HepG2 (cell line): ENCODE results near the gene YJEFN3. TPM values are rescaled to one million over a fixed set of nuclear protein-coding genes. Genes with fewer than 3 reads are reported as not detected.
A peak's percentile ranks its signal among the peaks of the same experiment; 100 is the strongest.

ENCODE experiments used
- ATF7 ChIP-seq, 2 experiments: fragments of 450-650 bp in 1 of 2; sonication (generic) in 1 of 2; formaldehyde crosslinking in 1 of 2; IDR thresholded peaks; 2 replicates each; pipeline versions ENCODE4 v1.4.0 to v1.6.1; 2016 to 2020; ENCODE audit warnings: antibody characterized with exemption in 1 of 2, mild to moderate bottlenecking in 1 of 2, missing genetic modification reagents in 1 of 2
- ELF3 ChIP-seq: IDR thresholded peaks from 2 replicates; pipeline ENCODE4 v1.6.1; 2016; ENCODE audit warnings: missing genetic modification reagents, missing compliant biosample characterization
- FIP1L1 ChIP-seq: fragments of 200-400 bp; formaldehyde crosslinking; IDR thresholded peaks from 2 replicates; pipeline ENCODE4 v1.6.1; 2018; ENCODE audit warnings: low read depth, mild to moderate bottlenecking, low read length, moderate library complexity, borderline replicate concordance; ENCODE audit not compliant: insufficient read depth
- GZF1 ChIP-seq: sonication (generic); formaldehyde crosslinking; IDR thresholded peaks from 2 replicates; pipeline ENCODE4 v1.5.1; 2020; ENCODE audit warnings: mild to moderate bottlenecking, missing genetic modification reagents
- IKZF1 ChIP-seq: fragments of 450-650 bp; IDR thresholded peaks from 2 replicates; pipeline ENCODE4 v1.7.1; 2016
- KLF16 ChIP-seq, 2 experiments: sonication (generic) in 1 of 2; formaldehyde crosslinking in 1 of 2; IDR thresholded peaks; 2 replicates each; pipeline versions ENCODE4 v1.6.1 to v1.8.0; 2016 to 2023; ENCODE audit warnings: missing genetic modification reagents in 2 of 2, missing compliant biosample characterization in 1 of 2
- MXD4 ChIP-seq: IDR thresholded peaks from 2 replicates; pipeline ENCODE4 v1.6.1; 2016; ENCODE audit warnings: mild to moderate bottlenecking, missing biosample characterization, missing genetic modification reagents
- MZF1 ChIP-seq: sonication (generic); formaldehyde crosslinking; IDR thresholded peaks from 2 replicates; pipeline ENCODE4 v1.8.1; 2023; ENCODE audit warnings: mild to moderate bottlenecking, missing genetic modification reagents, borderline replicate concordance
- NCOA2 ChIP-seq: sonication (generic); formaldehyde crosslinking; IDR thresholded peaks from 2 replicates; pipeline ENCODE4 v1.8.0; 2022; ENCODE audit warnings: inconsistent platforms
- NFAT5 ChIP-seq: sonication (generic); formaldehyde crosslinking; IDR thresholded peaks from 2 replicates; pipeline ENCODE4 v1.4.0; 2020; ENCODE audit warnings: missing genetic modification reagents
- NRL ChIP-seq: sonication (generic); formaldehyde crosslinking; IDR thresholded peaks from 2 replicates; pipeline ENCODE4 v1.5.0; 2020; ENCODE audit warnings: missing genetic modification reagents, mild to moderate bottlenecking, moderate library complexity, borderline replicate concordance
- POLR2AphosphoS5 ChIP-seq: IDR thresholded peaks from 2 replicates; pipeline ENCODE4 v1.6.1; 2012; ENCODE audit warnings: low read depth, low read length
- RXRB ChIP-seq: IDR thresholded peaks from 2 replicates; pipeline ENCODE4 v1.6.1; 2016; ENCODE audit warnings: borderline replicate concordance, missing genetic modification reagents, missing compliant biosample characterization
- SRF ChIP-seq: IDR thresholded peaks from 2 replicates; pipeline ENCODE4 v1.6.1; 2011; ENCODE audit warnings: mild to moderate bottlenecking, low read depth, low read length, moderate library complexity
- ZMAT3 ChIP-seq: sonication (generic); formaldehyde crosslinking; conservative IDR thresholded peaks from 2 replicates; pipeline ENCODE4 v1.7.0; 2021; ENCODE audit warnings: missing genetic modification reagents
- ZNF101 ChIP-seq: sonication (generic); formaldehyde crosslinking; IDR thresholded peaks from 2 replicates; pipeline ENCODE4 v1.4.0; 2020; ENCODE audit warnings: mild to moderate bottlenecking, low read depth, missing genetic modification reagents, borderline replicate concordance
- ZNF460 ChIP-seq: sonication (generic); formaldehyde crosslinking; IDR thresholded peaks from 2 replicates; pipeline ENCODE4 v1.5.1; 2020; ENCODE audit warnings: missing genetic modification reagents, mild to moderate bottlenecking, borderline replicate concordance
- polyA plus RNA-seq, 8 experiments: library from polyadenylated mRNA; depleted of rRNA in 3 of 8; stranded (reverse) in 7 of 8; unstranded in 1 of 8; fragments of >200 nt; fragmentation: Illumina TruSeq in 4 of 8; extraction: Trizol in 4 of 8; gene quantifications; 2 replicates each; pipeline versions ENCODE4 v1.2.1 to v1.2.3, GENCODE V29; 2011 to 2016; ENCODE audit warnings: low read depth in 4 of 8, missing spikeins in 1 of 8, mixed read lengths in 1 of 8; ENCODE audit not compliant: insufficient read depth in 1 of 8
- total RNA-seq, 5 experiments: library from RNA; depleted of rRNA; stranded (reverse); fragments of >200 nt; fragmentation: Illumina TruSeq; extraction: Trizol; gene quantifications; 2 replicates each; pipeline ENCODE4 v1.2.3, GENCODE V29; 2016; ENCODE audit warnings: low read depth in 1 of 5
- TF ChIP-seq, protein P1 (sequence below): sonication (generic); formaldehyde crosslinking; IDR thresholded peaks from 2 replicates; pipeline ENCODE4 v1.4.0; 2020; ENCODE audit warnings: missing genetic modification reagents, borderline replicate concordance
- TF ChIP-seq, protein P2 (sequence below): sonication (generic); formaldehyde crosslinking; IDR thresholded peaks from 2 replicates; pipeline ENCODE4 v1.5.0; 2020; ENCODE audit warnings: missing genetic modification reagents
- TF ChIP-seq, protein P3 (sequence below): sonication (generic); formaldehyde crosslinking; IDR thresholded peaks from 2 replicates; pipeline ENCODE4 v1.4.0; 2020; ENCODE audit warnings: missing genetic modification reagents

The YJEFN3 gene
- total and polyA plus RNA-seq, 2 of the 13 experiments (the other 11 are each of a cell fraction or from before 2014, with no cell fraction given): 0.89 to 4.0 TPM

DNA sequence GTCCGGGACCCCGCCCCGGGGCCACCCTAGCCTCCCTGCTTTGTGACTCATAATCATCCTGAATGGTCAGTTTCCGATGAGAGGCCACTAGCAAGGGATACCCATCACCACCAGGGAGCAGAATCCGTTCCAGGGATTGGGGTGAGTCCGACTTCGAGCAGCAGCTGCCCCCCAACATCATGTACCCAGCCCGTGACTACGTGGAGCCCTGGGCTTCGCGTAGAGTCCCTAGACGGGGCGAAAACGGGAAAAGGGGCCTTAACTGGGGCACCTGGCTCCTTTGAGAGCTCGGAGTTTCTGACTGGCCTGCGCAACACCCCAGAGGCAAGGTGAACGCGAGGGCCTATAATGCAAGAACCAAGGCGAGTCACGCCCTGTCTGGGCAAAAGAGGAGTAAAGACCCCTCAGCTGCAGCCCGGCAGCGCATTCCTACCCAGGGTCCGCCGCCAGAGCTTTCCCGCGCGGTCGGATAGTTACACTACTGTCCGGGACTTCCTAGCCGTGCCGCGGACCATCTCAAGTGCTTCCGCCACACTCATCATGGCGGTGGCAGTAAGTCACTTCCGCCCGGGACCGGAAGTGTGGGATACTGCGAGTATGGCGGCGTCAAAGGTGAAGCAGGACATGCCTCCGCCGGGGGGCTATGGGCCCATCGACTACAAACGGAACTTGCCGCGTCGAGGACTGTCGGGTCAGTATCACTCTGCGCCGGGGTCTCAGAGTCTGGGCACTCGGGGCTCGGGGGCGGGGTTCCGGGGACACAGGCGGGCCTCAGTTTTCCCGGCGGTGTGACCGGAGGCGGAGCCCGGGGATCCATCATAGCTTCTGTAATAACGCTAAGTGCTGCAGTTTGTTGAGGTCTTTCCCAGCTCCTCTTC, 12.8 kb upstream of the YJEFN3 start, which contains the start of gene NDUFA13 (continued):
- TF ChIP-seq, protein P1, sequence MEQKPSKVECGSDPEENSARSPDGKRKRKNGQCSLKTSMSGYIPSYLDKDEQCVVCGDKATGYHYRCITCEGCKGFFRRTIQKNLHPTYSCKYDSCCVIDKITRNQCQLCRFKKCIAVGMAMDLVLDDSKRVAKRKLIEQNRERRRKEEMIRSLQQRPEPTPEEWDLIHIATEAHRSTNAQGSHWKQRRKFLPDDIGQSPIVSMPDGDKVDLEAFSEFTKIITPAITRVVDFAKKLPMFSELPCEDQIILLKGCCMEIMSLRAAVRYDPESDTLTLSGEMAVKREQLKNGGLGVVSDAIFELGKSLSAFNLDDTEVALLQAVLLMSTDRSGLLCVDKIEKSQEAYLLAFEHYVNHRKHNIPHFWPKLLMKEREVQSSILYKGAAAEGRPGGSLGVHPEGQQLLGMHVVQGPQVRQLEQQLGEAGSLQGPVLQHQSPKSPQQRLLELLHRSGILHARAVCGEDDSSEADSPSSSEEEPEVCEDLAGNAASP: peak; percentile 54
- no peak; the same call in 1 of the 2 replicates for TF ChIP-seq MXD4 (CRISPR knock-in tag)
- TF ChIP-seq ZNF460 (CRISPR knock-in tag): no peak
- 0 out of 2 replicates have a peak, but pooled peaks have one; percentile 71 for TF ChIP-seq ZNF101 (CRISPR knock-in tag)
- TF ChIP-seq, protein P2, sequence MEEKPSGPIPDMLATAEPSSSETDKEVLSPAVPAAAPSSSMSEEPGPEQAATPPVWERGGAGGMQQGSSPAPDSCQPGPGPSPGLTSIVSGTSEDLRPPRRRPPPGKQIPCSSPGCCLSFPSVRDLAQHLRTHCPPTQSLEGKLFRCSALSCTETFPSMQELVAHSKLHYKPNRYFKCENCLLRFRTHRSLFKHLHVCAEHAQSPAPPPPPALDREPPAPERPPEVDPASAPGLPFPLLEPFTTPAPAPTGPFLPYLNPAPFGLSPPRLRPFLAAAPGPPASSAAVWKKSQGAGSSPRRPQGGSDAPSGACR: peak; percentile 74; the same call in 1 of the 2 replicates
- no peak for TF ChIP-seq GZF1 (CRISPR knock-in tag)
- no peak for TF ChIP-seq ATF7 (IDR thresholded peaks at IDR 0.05)
- peak; percentile 77 for TF ChIP-seq ATF7 (CRISPR knock-in tag; IDR thresholded peaks at IDR 0.05)
- 0 out of 2 replicates have a peak, but pooled peaks have one; percentile 4 for TF ChIP-seq SRF
- TF ChIP-seq, protein P3, sequence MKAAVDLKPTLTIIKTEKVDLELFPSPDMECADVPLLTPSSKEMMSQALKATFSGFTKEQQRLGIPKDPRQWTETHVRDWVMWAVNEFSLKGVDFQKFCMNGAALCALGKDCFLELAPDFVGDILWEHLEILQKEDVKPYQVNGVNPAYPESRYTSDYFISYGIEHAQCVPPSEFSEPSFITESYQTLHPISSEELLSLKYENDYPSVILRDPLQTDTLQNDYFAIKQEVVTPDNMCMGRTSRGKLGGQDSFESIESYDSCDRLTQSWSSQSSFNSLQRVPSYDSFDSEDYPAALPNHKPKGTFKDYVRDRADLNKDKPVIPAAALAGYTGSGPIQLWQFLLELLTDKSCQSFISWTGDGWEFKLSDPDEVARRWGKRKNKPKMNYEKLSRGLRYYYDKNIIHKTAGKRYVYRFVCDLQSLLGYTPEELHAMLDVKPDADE (CRISPR knock-in tag): 0 out of 2 replicates have a peak, but pooled peaks have one; percentile 74
- peak; percentile 42; the same call in 1 of the 2 replicates for TF ChIP-seq NFAT5 (CRISPR knock-in tag)
- TF ChIP-seq NCOA2: peak; percentile 49
- no peak for TF ChIP-seq MZF1 (CRISPR knock-in tag)
- no peak for TF ChIP-seq FIP1L1
- TF ChIP-seq NRL (CRISPR knock-in tag): peak; percentile 63; the same call in 1 of the 2 replicates
- TF ChIP-seq POLR2AphosphoS5: peak; percentile 92
- peak in 1 of 2 experiments; percentile 76; a peak in 1 of 4 replicates for TF ChIP-seq KLF16 (CRISPR knock-in tag; IDR thresholded peaks at IDR 0.05)
- TF ChIP-seq ELF3 (CRISPR knock-in tag): peak; percentile 96
- no peak for TF ChIP-seq IKZF1
- peak; percentile 37; the same call in 1 of the 2 replicates for TF ChIP-seq RXRB (CRISPR knock-in tag)
- TF ChIP-seq ZMAT3 (CRISPR knock-in tag): peak; percentile 98
